Mesothelial cell of epicardium (in vitro differentiated cells): ENCODE data around the gene TNFAIP8. TPM values are rescaled to one million over a fixed set of nuclear protein-coding genes. Genes with fewer than 3 reads are reported as not detected.

Source experiments
- DNase-seq, 2 experiments: peaks; one replicate each; pipeline ENCODE4 v3.0.0; 2021; ENCODE audit warnings: low spot score in 2 of 2; ENCODE audit not compliant: unreplicated experiment in 2 of 2
- H3K27ac Mint-ChIP-seq: 2 replicates; pipeline ENCODE4 v1.8.0; 2021; ENCODE audit warnings: mixed read lengths
- H3K27me3 Mint-ChIP-seq: 2 replicates; pipeline ENCODE4 v1.8.0; 2021; ENCODE audit warnings: low read depth, mixed read lengths
- H3K36me3 Mint-ChIP-seq: 2 replicates; pipeline ENCODE4 v1.8.0; 2021; ENCODE audit warnings: mixed read lengths
- H3K4me1 Mint-ChIP-seq: 2 replicates; pipeline ENCODE4 v1.8.0; 2021; ENCODE audit warnings: mixed read lengths
- H3K4me3 Mint-ChIP-seq: 2 replicates; pipeline ENCODE4 v1.8.0; 2021; ENCODE audit warnings: mild to moderate bottlenecking, moderate library complexity, mixed read lengths
- H3K9me3 Mint-ChIP-seq: 2 replicates; pipeline ENCODE4 v1.8.0; 2021; ENCODE audit warnings: mixed read lengths
- total RNA-seq: library from RNA; stranded (reverse); gene quantifications from 3 replicates; pipeline ENCODE4 v1.2.1, GENCODE V29; 2021
- TF ChIP-seq, protein P1 (sequence below): fragments of 200-600 bp; sonication (generic); IDR thresholded peaks from one replicate; pipeline ENCODE4 v1.5.0; 2021; ENCODE audit warnings: antibody characterized with exemption; ENCODE audit not compliant: unreplicated experiment

Gene TNFAIP8
- total RNA-seq, 1 donor from 2014 or later = 26.5 TPM

GRCh38 chr5:119385136-119385535, 29.3 kb downstream of the TNFAIP8 start:
- Mint-ChIP-seq H3K4me1 (peaks cover 58% of the 10 kb centered on the region), H3K4me3 (no peak overlapping the region), H3K27ac (peak overlapping the region; percentile 40), H3K36me3 (no peaks in the 10 kb centered on the region), H3K9me3 (no peaks in the 10 kb centered on the region), H3K27me3 (no peaks in the 10 kb centered on the region)
- TF ChIP-seq, protein P1, sequence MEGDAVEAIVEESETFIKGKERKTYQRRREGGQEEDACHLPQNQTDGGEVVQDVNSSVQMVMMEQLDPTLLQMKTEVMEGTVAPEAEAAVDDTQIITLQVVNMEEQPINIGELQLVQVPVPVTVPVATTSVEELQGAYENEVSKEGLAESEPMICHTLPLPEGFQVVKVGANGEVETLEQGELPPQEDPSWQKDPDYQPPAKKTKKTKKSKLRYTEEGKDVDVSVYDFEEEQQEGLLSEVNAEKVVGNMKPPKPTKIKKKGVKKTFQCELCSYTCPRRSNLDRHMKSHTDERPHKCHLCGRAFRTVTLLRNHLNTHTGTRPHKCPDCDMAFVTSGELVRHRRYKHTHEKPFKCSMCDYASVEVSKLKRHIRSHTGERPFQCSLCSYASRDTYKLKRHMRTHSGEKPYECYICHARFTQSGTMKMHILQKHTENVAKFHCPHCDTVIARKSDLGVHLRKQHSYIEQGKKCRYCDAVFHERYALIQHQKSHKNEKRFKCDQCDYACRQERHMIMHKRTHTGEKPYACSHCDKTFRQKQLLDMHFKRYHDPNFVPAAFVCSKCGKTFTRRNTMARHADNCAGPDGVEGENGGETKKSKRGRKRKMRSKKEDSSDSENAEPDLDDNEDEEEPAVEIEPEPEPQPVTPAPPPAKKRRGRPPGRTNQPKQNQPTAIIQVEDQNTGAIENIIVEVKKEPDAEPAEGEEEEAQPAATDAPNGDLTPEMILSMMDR = no peak
- DNase-seq = no peak

- peaks cover 58% of the 10 kb centered on the region for H3K4me1 Mint-ChIP-seq
- H3K4me3 Mint-ChIP-seq = no peak overlapping the region
- DNase-seq = no peak
- H3K9me3 Mint-ChIP-seq = no peaks in the 10 kb centered on the region
- peak overlapping the region; percentile 40 for H3K27ac Mint-ChIP-seq
- TF ChIP-seq, protein P1 = no peak
- no peaks in the 10 kb centered on the region for H3K36me3 Mint-ChIP-seq
- H3K27me3 Mint-ChIP-seq = no peaks in the 10 kb centered on the region
Measured at GRCh38 chr5:119385536-119386128, 29.8 kb downstream of the TNFAIP8 start.

DNA sequence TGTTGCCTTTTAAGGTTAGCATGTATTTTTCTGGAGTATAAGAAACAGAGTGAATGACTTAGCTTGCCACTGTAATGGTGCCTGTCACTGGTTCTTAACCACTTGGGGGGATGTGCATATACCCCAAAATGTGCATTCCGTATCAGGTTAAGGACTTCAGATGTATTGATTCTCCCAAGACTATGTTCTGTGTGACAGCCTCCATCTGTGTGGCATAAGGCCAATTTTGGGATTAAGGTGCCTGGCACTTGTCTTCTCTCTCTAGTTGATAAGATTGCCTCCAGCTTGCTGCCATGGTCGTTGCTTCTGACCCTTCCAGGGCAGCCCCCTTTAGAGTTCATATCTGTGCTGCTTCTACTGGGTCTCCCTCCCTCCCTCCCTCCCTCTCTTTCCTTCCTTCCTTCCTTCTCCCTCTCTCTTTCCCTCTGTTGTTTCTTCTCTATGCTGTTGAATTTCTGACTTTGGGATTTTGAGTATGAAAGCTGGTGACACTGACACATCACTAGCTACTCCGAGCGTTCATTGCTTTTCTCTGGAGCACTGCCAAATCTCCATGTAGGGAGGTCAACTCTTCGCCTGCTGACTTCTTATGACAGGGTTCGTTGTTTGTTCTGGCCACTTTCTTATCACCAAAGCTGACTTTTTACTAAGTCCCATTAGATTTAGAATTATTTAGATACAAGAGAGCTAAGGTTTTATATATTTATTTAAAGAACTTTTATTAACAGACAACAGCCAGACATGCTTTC, 31.0 kb downstream of the TNFAIP8 start:
- no peak overlapping the region for H3K4me3 Mint-ChIP-seq
- DNase-seq = no peak
- no peaks in the 10 kb centered on the region for H3K9me3 Mint-ChIP-seq
- H3K27me3 Mint-ChIP-seq = no peaks in the 10 kb centered on the region
- H3K36me3 Mint-ChIP-seq = peaks cover 3% of the 10 kb centered on the region
- TF ChIP-seq, protein P1 = no peak
- peak overlapping the region; percentile 74 for H3K27ac Mint-ChIP-seq
- H3K4me1 Mint-ChIP-seq = peaks cover 58% of the 10 kb centered on the region

- TF ChIP-seq, protein P1 = no peak
- DNase-seq = no peak
- peaks cover 8% of the 10 kb centered on the region for H3K36me3 Mint-ChIP-seq
- peak overlapping the region; percentile 33 for H3K27ac Mint-ChIP-seq
- no peak overlapping the region for H3K4me3 Mint-ChIP-seq
- no peaks in the 10 kb centered on the region for H3K9me3 Mint-ChIP-seq
- H3K27me3 Mint-ChIP-seq = no peaks in the 10 kb centered on the region
- peaks cover 59% of the 10 kb centered on the region for H3K4me1 Mint-ChIP-seq
Measured at GRCh38 chr5:119387945-119388618, 32.3 kb downstream of the TNFAIP8 start.

GRCh38 chr5:119388619-119389190, 32.9 kb downstream of the TNFAIP8 start:
- Mint-ChIP-seq H3K36me3 (peaks cover 13% of the 10 kb centered on the region), H3K4me3 (no peak overlapping the region), H3K4me1 (peaks cover 60% of the 10 kb centered on the region), H3K9me3 (no peaks in the 10 kb centered on the region), H3K27ac (peak overlapping the region; percentile 44), H3K27me3 (no peaks in the 10 kb centered on the region)
- TF ChIP-seq, protein P1 = no peak
- DNase-seq = no peak
